Heart left ventricle (tissue), 16 donors: ENCODE results near the gene CDS1. TPM values are rescaled to one million over a fixed set of nuclear protein-coding genes. Genes with fewer than 3 reads are reported as not detected.
A peak's percentile ranks its signal among the peaks of the same experiment; 100 is the strongest.

Experiments used
- ATAC-seq, 4 donors: fragments of 200-7000 bp; cut with Tn5 transposase; one replicate each; pipeline ENCODE4 v1.9.1; 2020 to 2022; ENCODE audit warnings: moderate library complexity in 4 of 4, mild to moderate bottlenecking in 3 of 4, moderate number of reproducible peaks in 1 of 4
- DNase-seq, 5 donors: peaks; one replicate each; pipeline ENCODE4 v3.0.0-alpha.2; 2020
- H3K27ac ChIP-seq, 12 donors: fragments of 200-600 bp; sonication (generic) in 4 of 12; one replicate each; pipeline versions ENCODE4 v1.5.0 to v1.8.0; 2016 to 2022; ENCODE audit warnings: mild to moderate bottlenecking in 2 of 12
- H3K27me3 ChIP-seq, 9 donors: fragments of 200-600 bp; sonication (generic) in 2 of 9; one replicate each; pipeline versions ENCODE4 v1.5.1 to v1.8.0; 2016 to 2022; ENCODE audit warnings: mild to moderate bottlenecking in 3 of 9
- H3K36me3 ChIP-seq, 9 donors: fragments of 200-600 bp; sonication (generic) in 2 of 9; one replicate each; pipeline versions ENCODE4 v1.5.0 to v1.8.0; 2018 to 2022; ENCODE audit warnings: mild to moderate bottlenecking in 2 of 9
- H3K4me1 ChIP-seq, 12 donors: fragments of 200-600 bp; sonication (generic) in 4 of 12; one replicate each; pipeline versions ENCODE4 v1.5.0 to v1.8.0; 2016 to 2022; ENCODE audit warnings: mild to moderate bottlenecking in 3 of 12
- H3K4me3 ChIP-seq, 12 donors: fragments of 200-600 bp; sonication (generic) in 4 of 12; one replicate each; pipeline versions ENCODE4 v1.5.0 to v1.8.0; 2017 to 2022; ENCODE audit warnings: mild to moderate bottlenecking in 9 of 12, moderate library complexity in 4 of 12
- H3K9me3 ChIP-seq, 12 donors: fragments of 200-600 bp; sonication (generic) in 4 of 12; one replicate each; pipeline versions ENCODE4 v1.5.0 to v1.8.0; 2016 to 2022; ENCODE audit warnings: mild to moderate bottlenecking in 1 of 12
- CTCF ChIP-seq, 12 donors: fragments of 200-600 bp; sonication (generic) in 4 of 12; IDR thresholded peaks; one replicate each; pipeline versions ENCODE4 v1.5.0 to v1.8.0; 2018 to 2022; ENCODE audit warnings: antibody characterized with exemption in 12 of 12, mild to moderate bottlenecking in 5 of 12
- POLR2A ChIP-seq, 2 donors: fragments of 450-650 bp; IDR thresholded peaks; one replicate each; pipeline ENCODE4 v1.6.1; 2017; ENCODE audit warnings: antibody characterized with exemption in 2 of 2, mild to moderate bottlenecking in 2 of 2, moderate library complexity in 2 of 2
- whole genome bisulfite sequencing, 4 donors: extraction: QIAGEN DNeasy Blood & Tissue Kit in 2 of 4; methylation state at CpG; one replicate each; pipeline versions ENCODE4 v1.1.5 to v1.1.7; 2013 to 2018; 5-methylcytosine and 5-hydroxymethylcytosine counted together
- intact Hi-C, 10 donors: fragments of 100-400 bp; cut with DNase I; formaldehyde crosslinking; loops; one replicate each; pipeline versions ENCODE4 v1.11.1 to v1.14.2; 2022
- polyA plus RNA-seq, 2 donors: library from polyadenylated mRNA; stranded (reverse); fragments of 200-250 nt; gene quantifications; one replicate each; pipeline ENCODE4 v1.2.3, GENCODE V29; 2013
- total RNA-seq, 9 donors: library from RNA; depleted of rRNA in 2 of 9; stranded (reverse); fragments of >200 nt in 2 of 9; fragmentation: NEBNext Ultra II Directional in 3 of 9; extraction: Animal tissue kit (Norgen Biotek cat#: 25700) in 3 of 9; gene quantifications; one replicate each; pipeline versions ENCODE4 v1.1.0 to v1.2.4, GENCODE V29; 2016 to 2023
- donor health status: ischemic (EF 13 %, LVEDD 7.1; RV severe dilation, severe dysfunction).
- donor health status: healthy with polysubstance abuse.
- donor health status: DM: no; HTN: yes; CAD: no.
- donor health status: DM: no; HTN: no; CAD: no.
- donor health status: ischemic (EF 25% LVEDD 6.9; RV normal size, moderate dysfunction).
- donor health status: ischemic (EF 25% LVEDD 5.7; RV mildly dilated, moderate dysfunction).
- donor health status: healthy.
- donor health status: DM: yes; HTN: yes; CAD: no.
- donor health status: ischemic (EF 35%, LVEDD 5.7; RV mildly dilated, moderate dysfunction).
- donor health status: nonischemic (EF 11% LVEDD 7.7; RV severe dilation, severe dysfunction).
- donor health status: DM: yes; HTN: yes; CAD: no.
- donor health status: PGD.
- donor health status: ischemic (EF 29% LVEDD 5.4; RV normal size, mild dysfunction).
- donor health status: nonischemic (EF 23%, LVEDD 6.1; RV moderate dilation, normal function).

Gene CDS1
- total and polyA plus RNA-seq, 11 donors: 0.15 to 1.7 (median 0.44) TPM

- intact Hi-C loops: no loop called here
- Histone ChIP-seq H3K27ac (no peak overlapping the region), H3K9me3 (no peaks in the 10 kb centered on the region), H3K4me1 (peaks cover 0 to 6% (median 0%) of the 10 kb centered on the region in 12 donors), H3K27me3 (peaks cover 0 to 10% (median 0%) of the 10 kb centered on the region in 9 donors), H3K36me3 (no peaks in the 10 kb centered on the region), H3K4me3 (no peak overlapping the region)
- 86 to 96% (median 91%) methylated on average over 2 of the region's 2 CpGs for WGBS, 4 donors
- ATAC-seq: no peak
- no peak for DNase-seq
- no peak for TF ChIP-seq POLR2A (IDR thresholded peaks at IDR 0.05)
- no peak for TF ChIP-seq CTCF (IDR thresholded peaks at IDR 0.05)
Observed at GRCh38 chr4:84569009-84569408, 13.9 kb upstream of the CDS1 start.

GRCh38 chr4:84573385-84574068 lies 9.4 kb upstream of the CDS1 start:
- Histone ChIP-seq H3K9me3 (no peaks in the 10 kb centered on the region), H3K27me3 (peaks cover 0 to 16% (median 0%) of the 10 kb centered on the region in 9 donors), H3K4me1 (peaks cover 0 to 14% (median 0%) of the 10 kb centered on the region in 12 donors), H3K27ac (peak overlapping the region in 1 of 12 donors; percentile 64), H3K4me3 (no peak overlapping the region), H3K36me3 (no peaks in the 10 kb centered on the region)
- DNase-seq (no peak), ATAC-seq (no peak)
- TF ChIP-seq CTCF (IDR thresholded peaks at IDR 0.05) (no peak), POLR2A (IDR thresholded peaks at IDR 0.05) (no peak)
- WGBS, 4 donors: 80 to 82% (median 81%) methylated on average over 4 of the region's 4 CpGs
- intact Hi-C loops: loop anchor here in 1 of 10 donors (10.0 kb wide), 1 partner anchor 401 kb away; no protein-coding TSS in a partner anchor

GRCh38 chr4:84574069-84574720 lies 8.7 kb upstream of the CDS1 start:
- Histone ChIP-seq H3K4me1 (peaks cover 0 to 14% (median 0%) of the 10 kb centered on the region in 12 donors), H3K27ac (peak overlapping the region in 1 of 12 donors; percentile 64), H3K27me3 (peaks cover 0 to 14% (median 0%) of the 10 kb centered on the region in 9 donors), H3K9me3 (no peaks in the 10 kb centered on the region), H3K4me3 (no peak overlapping the region), H3K36me3 (no peaks in the 10 kb centered on the region)
- no peak for TF ChIP-seq POLR2A (IDR thresholded peaks at IDR 0.05)
- TF ChIP-seq CTCF (IDR thresholded peaks at IDR 0.05): no peak
- DNase-seq: no peak
- ATAC-seq: no peak
- intact Hi-C loops: loop anchor here in 1 of 10 donors (10.0 kb wide), 1 partner anchor 401 kb away; no protein-coding TSS in a partner anchor
- WGBS, 4 donors: 74 to 85% (median 78%) methylated on average over 6 of the region's 6 CpGs
